Placental pericyte (primary cell): ENCODE measurements around the gene PMFBP1. TPM values are rescaled to one million over a fixed set of nuclear protein-coding genes. Genes with fewer than 3 reads are reported as not detected.

ENCODE experiments used
- total RNA-seq: library from RNA; depleted of rRNA; stranded (reverse); fragments of >200 nt; gene quantifications from 2 replicates; pipeline ENCODE4 v1.2.3, GENCODE V29; 2012

PMFBP1 gene, protein sequence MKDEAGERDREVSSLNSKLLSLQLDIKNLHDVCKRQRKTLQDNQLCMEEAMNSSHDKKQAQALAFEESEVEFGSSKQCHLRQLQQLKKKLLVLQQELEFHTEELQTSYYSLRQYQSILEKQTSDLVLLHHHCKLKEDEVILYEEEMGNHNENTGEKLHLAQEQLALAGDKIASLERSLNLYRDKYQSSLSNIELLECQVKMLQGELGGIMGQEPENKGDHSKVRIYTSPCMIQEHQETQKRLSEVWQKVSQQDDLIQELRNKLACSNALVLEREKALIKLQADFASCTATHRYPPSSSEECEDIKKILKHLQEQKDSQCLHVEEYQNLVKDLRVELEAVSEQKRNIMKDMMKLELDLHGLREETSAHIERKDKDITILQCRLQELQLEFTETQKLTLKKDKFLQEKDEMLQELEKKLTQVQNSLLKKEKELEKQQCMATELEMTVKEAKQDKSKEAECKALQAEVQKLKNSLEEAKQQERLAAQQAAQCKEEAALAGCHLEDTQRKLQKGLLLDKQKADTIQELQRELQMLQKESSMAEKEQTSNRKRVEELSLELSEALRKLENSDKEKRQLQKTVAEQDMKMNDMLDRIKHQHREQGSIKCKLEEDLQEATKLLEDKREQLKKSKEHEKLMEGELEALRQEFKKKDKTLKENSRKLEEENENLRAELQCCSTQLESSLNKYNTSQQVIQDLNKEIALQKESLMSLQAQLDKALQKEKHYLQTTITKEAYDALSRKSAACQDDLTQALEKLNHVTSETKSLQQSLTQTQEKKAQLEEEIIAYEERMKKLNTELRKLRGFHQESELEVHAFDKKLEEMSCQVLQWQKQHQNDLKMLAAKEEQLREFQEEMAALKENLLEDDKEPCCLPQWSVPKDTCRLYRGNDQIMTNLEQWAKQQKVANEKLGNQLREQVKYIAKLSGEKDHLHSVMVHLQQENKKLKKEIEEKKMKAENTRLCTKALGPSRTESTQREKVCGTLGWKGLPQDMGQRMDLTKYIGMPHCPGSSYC
- 0.29 TPM in 1 of 2 replicates, not detected in the other for total RNA-seq

GRCh38 chr16:72172105-72173034 lies at the start of gene PMFBP1:
PMFBP1 (minus strand) TSS chr16:72172155; CDS start chr16:72171208, 947 bp downstream.

GRCh38 chr16:72093448-72094265 lies 78.3 kb downstream of the PMFBP1 start, which contains the start of the genes DHX38 and TXNL4B:
DHX38 (plus strand) TSS chr16:72093847; CDS start chr16:72096158, 2,311 bp downstream.
TXNL4B (minus strand) TSS chr16:72093620; CDS start chr16:72090749, 2,871 bp downstream.

Other genes starting within 250 kb of the PMFBP1 start
- under 0.01 TPM in 1 of 2 replicates, not detected in the other for gene PKD1L3, start 171.8 kb downstream of the PMFBP1 start, total RNA-seq
- 3.3 and 4.7 TPM in 2 replicates for gene DHODH, start 163.4 kb downstream of the PMFBP1 start, total RNA-seq
- not detected in 2 replicates for gene HP, start 117.7 kb downstream of the PMFBP1 start, total RNA-seq
- gene HPR, start 108.9 kb downstream of the PMFBP1 start, total RNA-seq: not detected in 2 replicates
- 5.7 and 8.8 TPM in 2 replicates for gene TXNL4B, start 78.5 kb downstream of the PMFBP1 start, total RNA-seq
- gene DHX38, start 78.3 kb downstream of the PMFBP1 start, total RNA-seq: 60.6 and 75.1 TPM in 2 replicates